Calu3 (cell line): ENCODE results near the gene C1orf56. TPM values are rescaled to one million over a fixed set of nuclear protein-coding genes. Genes with fewer than 3 reads are reported as not detected.
"Not testable (repeated sequence)": the region's sequence is repeated elsewhere in the genome, so short reads cannot be mapped to it uniquely, and the experiment has no call there.

Experiments
- BruUV-seq: library from RNA; stranded (reverse); fragments of 400-500 nt; replicated peaks from 2 replicates; lab custom pipeline; 2021; lab: Mats Ljungman, UMichigan
- CTCF ChIA-PET: fragments of 300-600 bp; sonication (Branson Sonifier 250); formaldehyde crosslinking; loops from one replicate; lab custom pipeline; 2022; ENCODE audit warnings: antibody characterized with exemption; lab: Charles Lee
- DNase-seq: peaks from one replicate; pipeline ENCODE4 v3.0.0; 2022
- H3K27ac Mint-ChIP-seq: one replicate; pipeline ENCODE4 v1.8.0; 2022; ENCODE audit warnings: mixed read lengths; ENCODE audit not compliant: unreplicated experiment
- H3K27me3 Mint-ChIP-seq: one replicate; pipeline ENCODE4 v1.8.0; 2022; ENCODE audit warnings: mixed read lengths; ENCODE audit not compliant: unreplicated experiment
- H3K36me3 Mint-ChIP-seq: one replicate; pipeline ENCODE4 v1.8.0; 2022; ENCODE audit warnings: mild to moderate bottlenecking, moderate library complexity, mixed read lengths; ENCODE audit not compliant: insufficient read depth, unreplicated experiment
- H3K4me1 Mint-ChIP-seq: one replicate; pipeline ENCODE4 v1.8.0; 2022; ENCODE audit warnings: mild to moderate bottlenecking, low read depth, mixed read lengths; ENCODE audit not compliant: unreplicated experiment
- H3K4me3 Mint-ChIP-seq: one replicate; pipeline ENCODE4 v1.8.0; 2022; ENCODE audit warnings: mild to moderate bottlenecking, low read depth, moderate library complexity, mixed read lengths; ENCODE audit not compliant: unreplicated experiment
- H3K9me3 Mint-ChIP-seq: one replicate; pipeline ENCODE4 v1.8.0; 2022; ENCODE audit warnings: low read depth, mixed read lengths; ENCODE audit not compliant: unreplicated experiment
- CTCF ChIP-seq: fragments of 200-600 bp; IDR thresholded peaks from one replicate; pipeline ENCODE4 v1.8.0; 2022; ENCODE audit warnings: antibody characterized with exemption; ENCODE audit not compliant: unreplicated experiment
- intact Hi-C: fragments of 100-400 bp; cut with micrococcal nuclease; formaldehyde crosslinking; loops from one replicate; pipeline ENCODE4 v1.10.0; 2022; ENCODE audit not compliant: unreplicated experiment
- total RNA-seq: library from RNA; stranded (reverse); gene quantifications from 2 replicates; pipeline ENCODE4 v1.2.3, GENCODE V29; 2022

C1orf56 gene
- total RNA-seq, 1 experiment from 2014 or later: 8.5 TPM

DNA sequence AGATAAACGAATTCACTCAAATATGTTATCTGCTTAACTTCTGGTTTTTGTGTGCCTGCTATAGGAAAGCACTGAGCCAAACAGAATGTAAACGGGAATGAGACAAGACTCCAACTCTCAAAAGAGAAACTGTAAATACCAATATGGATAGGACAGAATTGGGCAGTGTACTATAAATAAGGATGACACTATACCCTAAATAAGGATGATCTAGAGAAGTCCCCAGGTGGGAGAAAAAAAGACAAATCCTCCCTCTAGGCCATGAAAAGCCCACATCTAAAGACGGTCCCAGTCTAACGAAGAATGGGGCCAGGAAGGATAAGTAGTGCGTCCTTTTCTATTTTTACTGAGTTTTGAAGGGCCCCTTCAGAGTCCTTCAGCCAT lies 21.5 kb downstream of the C1orf56 start:
- no peak overlapping the region for H3K27ac Mint-ChIP-seq
- no peak for DNase-seq
- no peaks in the 10 kb centered on the region for H3K9me3 Mint-ChIP-seq
- peak overlapping the region; percentile 8 for H3K4me3 Mint-ChIP-seq
- TF ChIP-seq CTCF: no peak
- CTCF ChIA-PET: no interaction called here
- no TSS peak for BruUV-seq
- intact Hi-C loops: no loop called here
- H3K4me1 Mint-ChIP-seq: peaks cover 7% of the 10 kb centered on the region
- H3K36me3 Mint-ChIP-seq: peaks cover 24% of the 10 kb centered on the region
- H3K27me3 Mint-ChIP-seq: no peaks in the 10 kb centered on the region

DNA sequence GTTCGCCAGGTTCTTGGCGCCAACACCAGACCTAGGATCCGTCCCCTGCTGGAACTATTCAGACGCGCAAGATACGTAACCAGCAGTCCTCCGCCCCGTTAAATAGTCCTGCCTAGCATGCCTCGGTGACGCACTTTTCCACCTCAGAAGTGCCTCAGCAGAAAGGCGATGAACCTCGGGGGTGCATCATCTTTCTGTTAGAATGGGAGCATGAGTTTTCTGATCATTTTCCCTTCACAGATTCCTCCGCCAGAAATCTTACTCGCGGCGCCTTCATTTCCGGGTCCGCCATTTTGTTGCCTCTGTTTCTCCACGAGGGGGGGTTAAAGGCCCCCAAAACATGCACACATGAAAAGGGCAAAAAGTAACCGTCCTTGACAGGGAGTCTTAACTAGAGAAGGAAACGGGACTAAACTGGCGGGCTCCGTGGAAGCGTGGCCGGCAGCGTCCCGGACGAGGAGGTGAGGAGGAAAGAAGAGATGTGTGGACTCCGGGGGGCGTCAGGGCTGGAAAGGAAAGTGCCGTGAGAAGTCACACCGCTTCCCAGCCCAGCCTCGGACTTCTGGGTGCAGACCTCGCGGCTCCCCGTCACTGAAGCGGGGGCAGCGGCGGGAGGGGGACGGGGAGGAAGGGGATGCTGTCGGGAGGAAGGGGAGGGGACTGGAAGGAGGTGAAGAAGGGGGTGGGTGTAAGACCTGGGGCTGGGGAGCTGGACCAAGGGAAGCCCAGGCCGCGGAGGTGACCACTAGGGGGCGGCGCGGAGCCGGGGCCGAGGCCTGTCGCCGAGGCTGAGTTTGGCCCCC lies 23.1 kb downstream of the C1orf56 start, which contains the start of gene GABPB2:
Gene GABPB2, plus strand, starts transcription at position 288 of the 803 bp plus-strand sequence. CDS start 17,429 bp downstream, outside the sequence.
- H3K4me1 Mint-ChIP-seq: peaks cover 7% of the 10 kb centered on the region
- H3K9me3 Mint-ChIP-seq: no peaks in the 10 kb centered on the region
- BruUV-seq: TSS peak; percentile 80
- no peaks in the 10 kb centered on the region for H3K27me3 Mint-ChIP-seq
- peak; percentile 91 for TF ChIP-seq CTCF
- peaks cover 24% of the 10 kb centered on the region for H3K36me3 Mint-ChIP-seq
- H3K27ac Mint-ChIP-seq: peak within 1 kb of the TSS; percentile 99
- CTCF ChIA-PET: interaction anchor here (0.6 to 1.9 kb wide), 14 partner anchors 9 to 88 kb away, joined by 3 to 14 read pairs (median 5); partner anchors contain the start of genes C1orf56, CDC42SE1, MINDY1 and MLLT11
- peak within 1 kb of the TSS; percentile 84 for H3K4me3 Mint-ChIP-seq
- intact Hi-C loops: no loop called here
- peak; percentile 96 for DNase-seq

DNA sequence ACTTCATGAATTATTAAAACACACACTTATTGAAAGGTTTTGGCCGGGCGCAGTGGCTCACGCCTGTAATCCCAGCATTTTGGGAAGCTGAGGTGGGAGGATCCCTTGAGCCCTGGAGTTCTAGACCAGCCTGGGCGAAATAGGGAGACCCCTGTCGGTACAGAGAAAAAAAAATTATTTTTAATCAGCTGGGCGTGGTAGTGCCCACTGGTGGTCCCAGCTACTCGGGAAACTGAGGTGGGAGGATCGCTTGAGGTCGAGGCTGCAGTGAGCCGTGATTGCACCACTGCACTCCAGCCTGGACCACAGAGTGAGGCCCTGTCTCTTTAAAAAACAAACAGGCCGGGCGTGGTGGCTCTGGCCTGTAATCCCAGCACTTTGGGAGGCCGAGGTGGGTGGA lies 24.7 kb downstream of the C1orf56 start:
- Mint-ChIP-seq H3K27ac (no peak overlapping the region), H3K9me3 (no peaks in the 10 kb centered on the region), H3K27me3 (no peaks in the 10 kb centered on the region), H3K36me3 (peaks cover 24% of the 10 kb centered on the region), H3K4me3 (peak overlapping the region; percentile 84), H3K4me1 (peaks cover 7% of the 10 kb centered on the region)
- no TSS peak for BruUV-seq
- intact Hi-C loops: no loop called here
- TF ChIP-seq CTCF: no peak
- CTCF ChIA-PET: interaction anchor here (1.5 to 1.9 kb wide), 2 partner anchors 28 to 48 kb away, joined by 5 to 7 read pairs; no protein-coding TSS in a partner anchor
- no peak for DNase-seq

GRCh38 chr1:151085953-151086559 lies 38.5 kb downstream of the C1orf56 start:
- no peak for DNase-seq
- no peaks in the 10 kb centered on the region for H3K36me3 Mint-ChIP-seq
- H3K27me3 Mint-ChIP-seq: no peaks in the 10 kb centered on the region
- H3K27ac Mint-ChIP-seq: no peak overlapping the region
- no TSS peak for BruUV-seq
- H3K4me3 Mint-ChIP-seq: no peak overlapping the region
- no peaks in the 10 kb centered on the region for H3K9me3 Mint-ChIP-seq
- intact Hi-C loops: no loop called here
- no peak for TF ChIP-seq CTCF
- no peaks in the 10 kb centered on the region for H3K4me1 Mint-ChIP-seq
- CTCF ChIA-PET: interaction anchor here (1.3 kb wide), 1 partner anchor 14 kb away, joined by 3 read pairs; no protein-coding TSS in a partner anchor

DNA sequence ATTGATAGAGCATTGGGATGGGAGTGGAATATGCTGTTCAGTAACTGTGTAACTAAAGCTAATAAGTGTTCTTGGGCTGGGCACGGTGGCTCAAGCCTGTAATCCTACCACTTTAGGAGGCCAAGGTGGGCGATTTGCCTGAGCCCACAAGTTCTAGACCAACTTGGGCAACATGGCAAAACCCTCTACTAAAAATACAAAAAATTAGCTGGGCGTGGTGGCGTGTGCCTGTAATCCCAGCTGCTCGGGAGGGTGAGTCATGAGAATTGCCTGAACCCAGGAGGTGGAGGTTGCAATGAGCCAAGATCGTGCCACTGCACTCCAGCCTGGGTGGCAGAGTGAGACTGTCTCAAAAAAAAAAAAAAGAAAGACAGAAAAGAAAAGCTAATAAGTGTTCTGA lies 49.9 kb downstream of the C1orf56 start:
- H3K27ac Mint-ChIP-seq, BruUV-seq: not testable (repeated sequence)
- intact Hi-C loops: loop anchor here (5.0 kb wide), 1 partner anchor 155 kb away; the partner anchor contains the start of gene PSMD4

More for the DNA sequence above, 49.9 kb downstream of the C1orf56 start:
- CTCF ChIA-PET: interaction anchor here (1.3 kb wide), 1 partner anchor 26 kb away, joined by 5 read pairs; the partner anchor contains the start of gene GABPB2
- H3K9me3 Mint-ChIP-seq, DNase-seq, H3K4me1 Mint-ChIP-seq, H3K4me3 Mint-ChIP-seq, H3K36me3 Mint-ChIP-seq, H3K27me3 Mint-ChIP-seq: not testable (repeated sequence)
